ENCODE results near the gene NXPH1. TPM values are rescaled to one million over a fixed set of nuclear protein-coding genes. Genes with fewer than 3 reads are reported as not detected.

NXPH1 gene
- total RNA-seq, 1 experiment from 2014 or later: not detected

- BruUV-seq (replicated peaks): no TSS peak
- Mint-ChIP-seq H3K4me3 (ENCODE audit: low read depth, unreplicated experiment) (no peak overlapping the region), H3K9me3 (ENCODE audit: low read depth, unreplicated experiment) (no peaks in the 10 kb centered on the region), H3K27me3 (ENCODE audit: unreplicated experiment) (no peaks in the 10 kb centered on the region), H3K4me1 (ENCODE audit: low read depth, unreplicated experiment) (no peaks in the 10 kb centered on the region), H3K36me3 (ENCODE audit: insufficient read depth, unreplicated experiment) (no peaks in the 10 kb centered on the region), H3K27ac (ENCODE audit: unreplicated experiment) (no peak overlapping the region)
- TF ChIP-seq, protein P1, sequence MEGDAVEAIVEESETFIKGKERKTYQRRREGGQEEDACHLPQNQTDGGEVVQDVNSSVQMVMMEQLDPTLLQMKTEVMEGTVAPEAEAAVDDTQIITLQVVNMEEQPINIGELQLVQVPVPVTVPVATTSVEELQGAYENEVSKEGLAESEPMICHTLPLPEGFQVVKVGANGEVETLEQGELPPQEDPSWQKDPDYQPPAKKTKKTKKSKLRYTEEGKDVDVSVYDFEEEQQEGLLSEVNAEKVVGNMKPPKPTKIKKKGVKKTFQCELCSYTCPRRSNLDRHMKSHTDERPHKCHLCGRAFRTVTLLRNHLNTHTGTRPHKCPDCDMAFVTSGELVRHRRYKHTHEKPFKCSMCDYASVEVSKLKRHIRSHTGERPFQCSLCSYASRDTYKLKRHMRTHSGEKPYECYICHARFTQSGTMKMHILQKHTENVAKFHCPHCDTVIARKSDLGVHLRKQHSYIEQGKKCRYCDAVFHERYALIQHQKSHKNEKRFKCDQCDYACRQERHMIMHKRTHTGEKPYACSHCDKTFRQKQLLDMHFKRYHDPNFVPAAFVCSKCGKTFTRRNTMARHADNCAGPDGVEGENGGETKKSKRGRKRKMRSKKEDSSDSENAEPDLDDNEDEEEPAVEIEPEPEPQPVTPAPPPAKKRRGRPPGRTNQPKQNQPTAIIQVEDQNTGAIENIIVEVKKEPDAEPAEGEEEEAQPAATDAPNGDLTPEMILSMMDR (IDR thresholded peaks at IDR 0.05; ENCODE audit: unreplicated experiment): no peak
- no peak for DNase-seq
- intact Hi-C loops (cut with micrococcal nuclease; ENCODE audit: unreplicated experiment): no loop called here
- CTCF ChIA-PET: interaction anchor here (0.6 kb wide), 1 partner anchor 168 kb away, joined by 8 read pairs; no protein-coding TSS in a partner anchor
Measured at GRCh38 chr7:8625612-8626011, 192.2 kb downstream of the NXPH1 start.

DNA sequence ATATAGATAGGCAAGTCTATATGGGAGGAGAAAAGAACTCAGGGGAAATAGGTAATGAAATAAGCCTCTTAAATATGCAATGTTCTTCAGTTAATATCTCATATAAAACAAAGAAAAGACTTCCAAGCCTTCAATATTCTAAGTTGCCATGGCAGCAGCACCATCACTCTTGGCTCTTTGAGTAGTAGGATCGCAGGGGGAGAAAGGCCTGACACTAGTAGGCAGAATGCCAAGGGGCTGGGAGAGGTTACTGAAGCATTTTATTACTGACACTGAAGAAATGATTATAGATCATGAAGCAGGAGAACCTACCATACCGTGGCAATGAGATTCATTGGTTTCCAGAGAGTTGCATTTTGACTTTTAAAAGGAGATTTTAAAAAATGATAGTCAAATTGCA is 193.9 kb downstream of the NXPH1 start:
- DNase-seq: no peak
- Mint-ChIP-seq H3K27ac (ENCODE audit: unreplicated experiment) (no peak overlapping the region), H3K36me3 (ENCODE audit: insufficient read depth, unreplicated experiment) (no peaks in the 10 kb centered on the region), H3K27me3 (ENCODE audit: unreplicated experiment) (no peaks in the 10 kb centered on the region), H3K9me3 (ENCODE audit: low read depth, unreplicated experiment) (no peaks in the 10 kb centered on the region), H3K4me1 (ENCODE audit: low read depth, unreplicated experiment) (no peaks in the 10 kb centered on the region), H3K4me3 (ENCODE audit: low read depth, unreplicated experiment) (no peak overlapping the region)
- CTCF ChIA-PET: no interaction called here
- no TSS peak for BruUV-seq (replicated peaks)
- intact Hi-C loops (cut with micrococcal nuclease; ENCODE audit: unreplicated experiment): no loop called here
- TF ChIP-seq, protein P1 (IDR thresholded peaks at IDR 0.05; ENCODE audit: unreplicated experiment): no peak

GRCh38 chr7:8628656-8629055 is 195.2 kb downstream of the NXPH1 start:
- Mint-ChIP-seq H3K9me3 (ENCODE audit: low read depth, unreplicated experiment) (no peaks in the 10 kb centered on the region), H3K27me3 (ENCODE audit: unreplicated experiment) (no peaks in the 10 kb centered on the region)

GRCh38 chr7:8629504-8629903 is 196.1 kb downstream of the NXPH1 start:
- Mint-ChIP-seq H3K27ac (ENCODE audit: unreplicated experiment) (no peak overlapping the region), H3K4me3 (ENCODE audit: low read depth, unreplicated experiment) (no peak overlapping the region), H3K4me1 (ENCODE audit: low read depth, unreplicated experiment) (no peaks in the 10 kb centered on the region), H3K27me3 (ENCODE audit: unreplicated experiment) (no peaks in the 10 kb centered on the region), H3K9me3 (ENCODE audit: low read depth, unreplicated experiment) (no peaks in the 10 kb centered on the region), H3K36me3 (ENCODE audit: insufficient read depth, unreplicated experiment) (no peaks in the 10 kb centered on the region)
- CTCF ChIA-PET: no interaction called here
- intact Hi-C loops (cut with micrococcal nuclease; ENCODE audit: unreplicated experiment): no loop called here
- DNase-seq: no peak
- BruUV-seq (replicated peaks): no TSS peak
- TF ChIP-seq, protein P1 (IDR thresholded peaks at IDR 0.05; ENCODE audit: unreplicated experiment): no peak

More at GRCh38 chr7:8628656-8629055, 195.2 kb downstream of the NXPH1 start:
- TF ChIP-seq, protein P1 (IDR thresholded peaks at IDR 0.05; ENCODE audit: unreplicated experiment): no peak
- no TSS peak for BruUV-seq (replicated peaks)
- intact Hi-C loops (cut with micrococcal nuclease; ENCODE audit: unreplicated experiment): no loop called here
- no peak for DNase-seq
- no peaks in the 10 kb centered on the region for H3K4me1 Mint-ChIP-seq (ENCODE audit: low read depth, unreplicated experiment)
- no peaks in the 10 kb centered on the region for H3K36me3 Mint-ChIP-seq (ENCODE audit: insufficient read depth, unreplicated experiment)
- CTCF ChIA-PET: no interaction called here
- no peak overlapping the region for H3K4me3 Mint-ChIP-seq (ENCODE audit: low read depth, unreplicated experiment)
- H3K27ac Mint-ChIP-seq (ENCODE audit: unreplicated experiment): no peak overlapping the region
